GM19193 (cell line): ENCODE measurements around the gene OSBPL8.

Experiments
- POLR2A ChIP-seq: IDR thresholded peaks from 4 replicates; pipeline ENCODE4 v1.6.1; 2011; ENCODE audit not compliant: insufficient read depth, insufficient read length; ENCODE audit errors: extremely low read depth

OSBPL8 gene

DNA sequence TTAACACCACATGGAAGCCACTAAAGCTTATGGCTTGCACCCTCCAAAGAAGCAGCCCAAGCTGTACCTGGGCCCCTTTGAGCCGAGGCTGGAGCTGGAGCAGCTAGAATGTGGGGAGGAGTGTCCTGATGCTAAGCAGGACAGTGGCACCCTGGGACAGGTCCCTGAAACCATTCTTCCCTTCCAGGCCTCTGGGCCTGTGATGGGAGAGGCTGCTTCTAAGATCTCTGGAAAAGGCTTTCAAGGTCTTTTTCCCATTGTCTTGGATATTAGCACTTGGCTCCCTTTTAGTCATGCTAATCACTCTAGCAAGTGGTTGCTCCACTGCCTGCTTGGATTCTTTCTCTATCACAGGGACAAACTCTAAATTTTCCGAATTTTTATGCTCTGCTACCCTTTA, 40.9 kb downstream of the OSBPL8 start:
- TF ChIP-seq POLR2A = no peak

GRCh38 chr12:76515271-76515670, 44.3 kb downstream of the OSBPL8 start:
- no peak for TF ChIP-seq POLR2A

DNA sequence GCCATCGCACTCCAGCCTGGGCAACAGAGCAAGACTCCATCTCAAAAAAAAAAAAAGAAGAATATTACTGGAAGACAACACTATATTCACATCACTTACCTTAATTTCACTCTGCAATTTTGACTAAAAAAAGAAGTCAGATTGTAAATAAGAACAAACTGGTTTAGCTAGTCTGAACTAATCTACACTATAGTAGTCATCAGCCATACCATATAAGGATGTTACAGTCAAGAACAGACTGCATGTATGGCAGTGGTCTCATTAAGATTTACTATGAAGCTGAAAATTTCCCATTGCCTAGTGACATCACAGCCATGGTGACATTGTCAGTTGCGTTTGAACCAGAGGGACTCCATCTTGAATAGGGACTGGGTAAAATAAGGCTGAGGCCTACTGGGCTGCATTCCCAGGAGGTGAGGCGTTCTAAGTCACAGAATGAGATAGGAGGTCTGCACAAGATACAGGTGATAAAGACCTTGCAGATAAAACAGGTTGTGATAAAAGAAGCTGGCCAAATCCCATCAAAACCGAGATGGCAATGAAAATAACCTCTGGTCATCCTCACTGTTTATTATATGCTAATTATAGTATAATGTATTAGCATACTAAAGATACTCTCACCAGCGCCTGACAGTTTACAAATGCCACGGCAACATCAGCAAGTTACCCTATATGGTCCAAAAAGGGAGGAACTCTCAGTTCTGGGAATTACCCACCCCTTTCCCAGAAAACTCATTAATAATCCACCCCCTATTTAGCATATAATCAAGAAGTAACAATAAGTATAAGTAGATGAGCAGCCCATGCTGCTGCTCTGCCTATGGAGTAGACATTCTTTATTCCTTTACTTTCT, 51.2 kb downstream of the OSBPL8 start:
- no peak for TF ChIP-seq POLR2A

- TF ChIP-seq POLR2A = no peak
These were observed 53.4 kb downstream of the OSBPL8 start for GRCh38 chr12:76506149-76506548.

DNA sequence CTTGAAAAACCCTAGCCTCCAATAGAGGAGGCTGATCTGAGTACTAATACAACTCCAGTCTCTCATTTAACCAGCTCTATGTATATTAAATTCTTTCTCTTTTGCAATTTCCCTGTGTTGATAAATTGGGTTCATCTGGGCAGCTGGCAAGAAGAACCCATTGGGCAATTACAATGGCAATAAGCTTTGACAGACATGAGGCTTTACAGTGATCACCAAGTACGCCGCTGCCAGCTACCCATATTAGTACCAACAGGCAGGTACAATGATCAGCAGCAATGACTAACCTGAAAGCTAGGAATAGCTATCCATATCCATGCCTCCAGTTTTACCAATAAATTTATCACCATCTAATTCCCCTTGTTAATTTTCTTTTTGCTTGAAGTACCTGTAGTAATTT, 54.5 kb downstream of the OSBPL8 start:
- TF ChIP-seq POLR2A = no peak

GRCh38 chr12:76504606-76505005, 55.0 kb downstream of the OSBPL8 start:
- TF ChIP-seq POLR2A = no peak

DNA sequence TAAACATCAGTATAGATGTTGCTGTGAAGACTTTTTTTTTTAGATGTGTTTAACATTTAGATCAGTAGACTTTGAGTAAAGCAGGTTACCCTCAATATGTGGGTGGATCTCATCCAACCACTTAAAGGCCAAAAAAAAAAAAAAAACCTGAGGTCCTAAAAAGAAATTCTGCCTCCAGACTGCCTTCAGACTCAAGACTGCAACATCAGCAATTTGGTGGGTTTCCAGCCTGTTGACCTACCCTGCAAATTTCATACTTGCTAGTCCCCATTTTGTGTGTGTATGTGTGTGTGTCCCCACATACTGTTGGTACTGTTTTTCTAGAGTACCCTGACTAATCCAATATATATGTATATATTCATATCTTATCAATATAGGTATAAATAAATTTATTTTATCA, 55.6 kb downstream of the OSBPL8 start:
- no peak for TF ChIP-seq POLR2A

DNA sequence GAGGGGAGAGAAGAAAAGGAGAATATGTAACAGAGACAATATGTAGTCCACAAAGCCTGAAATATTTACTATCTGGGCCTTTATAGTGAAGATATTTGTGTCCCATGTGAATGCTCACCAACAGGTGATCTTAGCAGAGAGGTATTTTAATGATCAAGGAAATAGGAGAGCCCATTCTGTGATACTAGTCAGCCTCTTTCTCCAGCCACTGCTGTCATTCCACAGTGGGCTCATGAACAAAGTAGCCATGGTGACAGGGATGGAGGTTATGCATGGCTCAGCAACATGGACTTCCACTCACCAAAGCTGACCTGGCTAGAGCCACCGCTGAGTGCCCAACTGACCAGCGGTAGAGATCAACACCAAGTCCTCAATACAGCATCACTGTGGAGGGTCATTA, 58.2 kb downstream of the OSBPL8 start:
- TF ChIP-seq POLR2A = no peak

- no peak for TF ChIP-seq POLR2A
These were observed 64.0 kb downstream of the OSBPL8 start for GRCh38 chr12:76495556-76495955.

DNA sequence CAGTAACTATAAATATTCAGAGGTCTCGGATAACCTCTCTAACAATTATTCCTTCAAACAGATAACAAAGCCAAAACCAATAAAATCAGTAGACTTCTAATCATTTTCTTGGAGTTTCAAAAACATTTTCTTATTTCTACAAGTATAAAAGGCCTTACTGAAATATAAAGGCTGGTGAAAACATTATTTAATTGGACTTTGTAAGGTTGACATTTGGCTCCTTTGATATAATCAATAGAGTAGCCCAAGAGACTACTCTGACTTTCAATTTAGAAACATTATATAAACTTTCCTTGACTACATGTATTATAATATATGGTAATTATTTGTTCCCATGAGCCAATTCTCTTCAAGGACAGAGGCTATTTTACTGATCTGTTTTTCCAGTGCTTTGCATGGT, 68.3 kb downstream of the OSBPL8 start:
- TF ChIP-seq POLR2A = no peak

DNA sequence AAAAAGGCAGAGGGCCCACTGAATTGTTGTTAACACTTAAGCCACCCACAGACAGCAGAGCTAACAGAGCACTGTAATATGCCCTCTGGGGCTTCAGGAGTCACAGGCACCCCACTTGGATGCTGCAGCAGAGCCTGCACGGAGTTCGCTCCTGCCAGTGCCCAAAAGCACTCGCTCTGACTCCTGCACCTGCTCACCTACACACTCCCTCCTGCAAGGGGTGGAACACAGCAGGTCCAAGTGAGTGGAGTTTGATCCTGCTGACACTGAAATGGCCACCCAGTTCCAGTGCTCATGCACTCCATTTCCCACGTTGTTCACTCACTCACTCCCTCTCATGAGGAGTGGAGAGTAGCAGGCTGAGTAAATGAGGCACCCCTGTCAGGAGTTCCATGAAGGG, 68.8 kb downstream of the OSBPL8 start:
- no peak for TF ChIP-seq POLR2A

DNA sequence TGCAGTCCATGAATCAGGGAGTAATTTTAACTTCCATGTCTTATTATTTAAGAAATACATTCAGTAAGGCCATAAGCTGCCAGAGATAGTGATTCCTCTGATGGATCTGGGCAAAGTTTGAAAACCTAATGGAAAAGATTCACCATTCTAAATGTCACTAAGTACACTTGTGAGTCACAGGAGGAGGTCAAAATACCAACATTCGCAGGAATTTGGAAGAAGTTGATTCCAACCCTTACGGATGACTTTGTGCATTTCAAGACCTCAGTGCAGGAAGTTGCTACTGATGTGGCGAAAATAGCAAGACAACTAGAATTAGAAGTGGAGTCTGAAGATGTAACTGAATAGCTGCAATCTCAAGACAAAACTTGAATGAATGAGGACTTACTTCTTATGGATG, 69.8 kb downstream of the OSBPL8 start:
- no peak for TF ChIP-seq POLR2A

- TF ChIP-seq POLR2A = no peak
These were observed 73.6 kb downstream of the OSBPL8 start for GRCh38 chr12:76486011-76486410.

GRCh38 chr12:76480796-76481195, 78.8 kb downstream of the OSBPL8 start:
- TF ChIP-seq POLR2A = no peak

DNA sequence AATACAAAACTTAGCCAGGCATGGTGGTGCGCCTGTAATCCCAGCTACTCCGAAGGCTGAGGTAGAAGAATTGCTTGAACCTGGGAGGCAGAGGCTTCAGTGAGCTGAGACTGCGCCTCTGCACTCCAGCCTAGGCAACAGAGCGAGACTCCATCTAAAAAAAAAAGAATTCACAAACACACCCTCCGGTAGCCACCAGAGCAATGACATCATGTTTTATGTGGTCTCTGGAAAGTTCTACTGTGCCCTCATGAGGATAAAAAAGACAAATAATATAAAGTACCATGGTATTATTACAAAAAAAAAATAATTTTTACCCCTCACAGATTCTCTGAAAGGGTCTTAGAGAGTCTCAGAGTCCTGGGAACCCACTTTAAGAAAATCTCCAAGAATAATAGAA, 81.5 kb downstream of the OSBPL8 start:
- TF ChIP-seq POLR2A = no peak

GRCh38 chr12:76471579-76471978, 88.0 kb downstream of the OSBPL8 start:
- TF ChIP-seq POLR2A = no peak
